Coronary artery (tissue), 2 donors: Measurements from ENCODE around the gene HRAS.

Experiments used
- DNase-seq: peaks from one replicate; pipeline ENCODE4 v3.0.0-alpha.2; 2017; ENCODE audit warnings: low spot score
- H3K27ac ChIP-seq, 2 donors: fragments of 200-600 bp; sonication (generic); one replicate each; pipeline ENCODE4 v1.5.1; 2016 to 2019
- H3K4me3 ChIP-seq: fragments of 200-600 bp; sonication (generic); 2 replicates; pipeline ENCODE4 v1.5.1; 2016; ENCODE audit warnings: mild to moderate bottlenecking, moderate library complexity
- TF ChIP-seq, protein P1 (sequence below): fragments of 200-600 bp; sonication (generic); IDR thresholded peaks from one replicate; pipeline ENCODE4 v1.5.1; 2019; ENCODE audit warnings: antibody characterized with exemption

Gene HRAS

DNA sequence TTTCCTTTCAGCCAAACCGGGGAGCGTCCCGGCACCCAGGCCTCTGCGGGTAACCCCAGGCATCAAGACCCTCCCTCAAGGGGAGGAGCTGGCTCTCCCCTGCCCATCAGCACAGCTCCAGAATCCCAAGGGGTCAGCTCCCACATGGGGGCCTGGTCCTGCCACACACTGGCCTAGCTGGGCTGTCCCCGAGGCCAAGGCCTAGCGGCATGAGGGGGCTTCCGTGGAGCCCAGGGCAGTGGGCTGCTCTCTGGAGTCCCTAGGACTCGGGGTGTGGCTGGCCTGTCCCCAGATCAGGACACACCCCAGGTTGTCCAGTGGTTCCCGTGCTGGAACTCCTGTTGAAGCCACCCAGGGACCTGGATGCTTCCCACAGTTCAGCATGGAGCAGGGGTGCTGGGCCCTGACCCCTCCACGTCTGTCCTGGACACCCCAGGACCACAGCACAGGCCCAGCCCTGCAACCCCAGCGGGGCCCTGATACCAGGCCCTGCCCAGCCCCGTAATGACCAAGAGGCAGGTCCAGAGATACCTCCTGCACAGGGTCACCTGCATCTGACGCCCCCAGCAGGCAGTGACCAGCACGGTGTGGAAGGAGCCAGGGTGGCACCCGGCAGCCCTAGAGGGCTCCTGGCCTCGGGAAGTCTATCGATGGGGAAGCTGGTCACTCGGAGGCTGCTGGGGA is 5.5 kb downstream of the HRAS start:
- no peak overlapping the region for H3K27ac ChIP-seq
- TF ChIP-seq, protein P1, sequence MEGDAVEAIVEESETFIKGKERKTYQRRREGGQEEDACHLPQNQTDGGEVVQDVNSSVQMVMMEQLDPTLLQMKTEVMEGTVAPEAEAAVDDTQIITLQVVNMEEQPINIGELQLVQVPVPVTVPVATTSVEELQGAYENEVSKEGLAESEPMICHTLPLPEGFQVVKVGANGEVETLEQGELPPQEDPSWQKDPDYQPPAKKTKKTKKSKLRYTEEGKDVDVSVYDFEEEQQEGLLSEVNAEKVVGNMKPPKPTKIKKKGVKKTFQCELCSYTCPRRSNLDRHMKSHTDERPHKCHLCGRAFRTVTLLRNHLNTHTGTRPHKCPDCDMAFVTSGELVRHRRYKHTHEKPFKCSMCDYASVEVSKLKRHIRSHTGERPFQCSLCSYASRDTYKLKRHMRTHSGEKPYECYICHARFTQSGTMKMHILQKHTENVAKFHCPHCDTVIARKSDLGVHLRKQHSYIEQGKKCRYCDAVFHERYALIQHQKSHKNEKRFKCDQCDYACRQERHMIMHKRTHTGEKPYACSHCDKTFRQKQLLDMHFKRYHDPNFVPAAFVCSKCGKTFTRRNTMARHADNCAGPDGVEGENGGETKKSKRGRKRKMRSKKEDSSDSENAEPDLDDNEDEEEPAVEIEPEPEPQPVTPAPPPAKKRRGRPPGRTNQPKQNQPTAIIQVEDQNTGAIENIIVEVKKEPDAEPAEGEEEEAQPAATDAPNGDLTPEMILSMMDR: no peak
- H3K4me3 ChIP-seq: no peak overlapping the region
- DNase-seq: no peak

DNA sequence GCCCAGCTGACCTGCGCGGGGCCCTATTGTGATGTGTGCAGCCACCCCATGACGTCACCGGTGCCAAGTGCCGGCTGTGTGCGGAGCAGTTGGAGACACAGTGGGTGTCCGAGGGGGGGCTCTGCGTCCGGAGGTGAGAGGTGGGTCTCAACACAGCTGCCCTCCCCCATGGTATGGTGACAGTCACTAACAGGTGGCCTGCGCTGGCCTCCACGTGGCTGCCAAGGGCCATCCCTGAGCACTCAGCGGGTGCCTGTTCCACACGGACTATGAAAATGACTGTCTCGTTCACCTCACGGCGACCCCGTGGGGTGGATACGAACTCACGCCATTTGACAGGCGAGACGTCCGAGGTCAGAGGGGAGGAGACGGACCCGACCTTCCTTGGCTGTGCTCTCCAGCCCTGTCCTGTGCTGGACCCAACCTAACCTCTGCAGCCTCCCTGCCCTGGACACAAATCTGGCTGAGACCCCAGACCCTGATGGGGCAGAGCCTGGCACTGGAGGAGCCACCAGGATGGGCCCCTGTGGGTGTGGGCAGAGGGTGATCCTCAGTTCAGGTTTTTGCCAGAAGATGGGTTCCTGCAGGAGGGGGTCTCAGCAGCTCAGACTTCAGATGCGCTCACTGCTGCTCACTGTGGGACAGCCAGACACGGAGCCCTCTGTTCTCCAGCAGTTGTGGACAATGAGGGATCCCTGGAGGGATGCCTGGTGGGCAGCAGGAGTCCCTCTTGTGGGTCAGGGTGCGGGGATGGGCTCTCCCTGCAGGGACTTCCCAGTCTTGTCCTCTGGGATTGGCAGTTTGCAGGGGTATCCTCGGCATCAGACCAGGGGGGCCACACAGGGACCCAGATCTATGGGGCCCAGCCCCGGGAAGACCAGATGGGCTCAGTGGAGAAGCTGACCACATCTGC is 6.3 kb downstream of the HRAS start:
- DNase-seq: no peak
- Histone ChIP-seq H3K4me3 (no peak overlapping the region), H3K27ac (no peak overlapping the region)
- TF ChIP-seq, protein P1: no peak

DNA sequence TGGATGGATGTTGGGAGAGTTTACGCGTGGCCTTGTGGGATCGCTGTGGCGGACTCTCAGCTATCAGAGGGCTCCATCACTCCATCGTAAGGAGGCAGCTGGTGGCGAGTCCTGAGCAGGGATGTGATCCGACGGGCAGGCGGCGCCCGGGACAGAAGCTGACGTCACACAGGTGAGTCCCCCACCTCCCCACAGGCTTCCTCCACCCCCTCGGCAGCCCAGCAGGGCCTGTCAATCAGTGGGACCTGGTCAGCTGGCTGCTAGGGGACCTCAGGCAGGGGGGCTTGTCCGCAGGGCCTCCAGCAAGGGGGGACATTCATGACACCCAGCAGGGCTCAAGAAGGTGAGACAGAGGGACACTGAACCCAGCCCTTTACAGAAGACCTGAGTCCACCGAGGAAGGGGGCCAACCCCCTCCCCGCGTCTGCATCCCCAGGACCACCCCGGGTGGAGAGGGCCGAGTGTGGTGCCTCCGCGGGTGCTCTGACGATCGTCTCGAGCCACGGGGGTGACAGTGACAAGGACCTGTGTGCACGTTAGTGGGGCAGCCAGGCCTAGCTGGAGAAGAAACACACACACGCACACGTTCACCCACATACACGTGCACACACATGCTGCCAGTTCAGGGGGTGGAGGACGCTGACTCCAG is 7.1 kb downstream of the HRAS start:
- DNase-seq: no peak
- no peak overlapping the region for H3K4me3 ChIP-seq
- TF ChIP-seq, protein P1: no peak
- H3K27ac ChIP-seq: no peak overlapping the region

DNA sequence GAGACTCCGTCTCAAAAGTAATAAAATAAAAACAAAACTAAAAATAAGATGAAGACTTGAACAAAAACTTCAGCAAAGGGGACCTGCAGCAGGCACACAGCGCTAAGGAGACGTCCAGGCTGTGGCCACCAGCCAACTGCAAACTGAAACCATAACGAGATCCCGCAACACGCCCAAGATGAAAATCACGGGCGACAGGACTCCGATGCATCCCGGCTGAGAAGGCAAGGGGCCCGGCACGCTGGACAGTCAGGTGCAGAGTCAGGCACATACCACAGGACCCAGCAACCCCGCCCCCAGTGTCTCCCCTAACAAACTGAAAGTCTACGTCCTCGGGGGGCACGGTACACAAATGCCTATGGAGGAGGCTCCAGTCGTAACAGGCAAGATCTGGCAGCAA is 9.2 kb downstream of the HRAS start:
- no peak overlapping the region for H3K27ac ChIP-seq
- H3K4me3 ChIP-seq: no peak overlapping the region
- DNase-seq: no peak
- TF ChIP-seq, protein P1: no peak

DNA sequence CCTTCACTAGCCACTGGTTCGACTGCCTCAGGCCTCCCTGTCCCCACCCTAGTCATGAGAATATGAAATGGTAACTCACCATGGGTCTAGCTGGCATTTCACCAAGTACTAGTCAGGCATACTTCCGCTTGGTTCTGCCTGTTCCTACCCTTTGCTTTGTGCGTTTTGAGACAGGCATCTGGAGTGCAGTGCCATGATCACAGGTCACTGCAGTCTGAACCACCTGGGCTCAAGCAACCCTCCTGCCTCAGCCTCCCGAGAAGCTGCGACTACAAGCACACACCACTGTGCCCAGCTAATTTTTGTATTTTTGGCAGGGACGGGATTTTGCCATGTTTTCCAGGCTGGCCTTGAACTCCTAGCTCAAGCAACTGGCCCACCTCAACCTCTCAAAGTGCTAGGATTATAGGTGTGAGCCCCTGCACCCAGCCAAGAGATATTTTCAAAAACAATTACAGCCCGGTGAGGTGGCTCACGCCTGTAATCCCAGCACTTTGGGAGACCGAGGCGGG is 14.1 kb downstream of the HRAS start:
- TF ChIP-seq, protein P1: no peak
- Histone ChIP-seq H3K4me3 (no peak overlapping the region), H3K27ac (no peak overlapping the region)
- DNase-seq: no peak

DNA sequence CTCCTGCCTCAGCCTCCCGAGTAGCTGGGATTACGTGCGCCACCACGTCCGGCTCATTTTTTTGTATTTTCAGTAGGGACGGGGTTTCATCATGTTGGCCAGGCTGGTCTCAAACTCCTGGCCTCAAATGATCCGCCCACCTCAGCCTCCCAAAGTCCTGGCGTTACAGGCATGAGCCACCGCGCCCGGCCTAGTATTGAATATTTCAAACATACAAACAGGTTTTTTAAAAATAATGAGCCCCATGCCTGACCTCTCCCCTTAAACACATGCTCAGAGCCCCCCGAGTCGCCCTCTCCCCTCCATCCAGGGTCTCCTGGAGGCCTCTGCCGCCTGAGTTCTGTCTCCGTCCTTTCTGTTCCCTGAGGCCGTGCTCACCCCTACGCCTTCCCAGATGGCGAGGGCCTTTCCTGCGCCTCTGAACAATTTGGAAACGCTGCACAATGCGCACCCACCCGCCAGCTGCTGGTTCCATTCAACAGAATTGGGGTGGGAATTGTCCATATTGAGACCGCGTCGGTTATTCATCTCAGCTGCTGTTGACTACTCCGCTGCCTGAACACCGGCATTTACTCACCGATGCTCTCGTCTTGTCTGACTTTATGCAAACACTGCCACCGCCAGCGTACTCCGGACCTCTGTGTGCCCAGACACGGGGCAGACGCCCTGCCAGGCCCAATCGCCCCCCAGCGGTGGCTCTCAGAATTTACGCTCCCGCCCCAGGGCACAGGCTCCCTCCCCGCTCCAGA is 14.8 kb downstream of the HRAS start:
- Histone ChIP-seq H3K4me3 (no peak overlapping the region), H3K27ac (no peak overlapping the region)
- TF ChIP-seq, protein P1: no peak
- DNase-seq: no peak
